Measurements from ENCODE around the gene ZNF660.
"Not testable (repeated sequence)": the region's sequence is repeated elsewhere in the genome, so short reads cannot be mapped to it uniquely, and the experiment has no call there.

ZNF660 gene

GRCh38 chr3:44584646-44585501 lies at the start of gene ZNF660:
Gene ZNF660, plus strand, starts transcription at chr3:44584964. Its CDS starts 9,230 bp downstream, at chr3:44594194.
- no peak for TF ChIP-seq CTCF (IDR thresholded peaks at IDR 0.05; ENCODE audit: extremely low read depth, missing control alignments)
- DNase-seq (ENCODE audit: low spot score): peak; percentile 83

DNA sequence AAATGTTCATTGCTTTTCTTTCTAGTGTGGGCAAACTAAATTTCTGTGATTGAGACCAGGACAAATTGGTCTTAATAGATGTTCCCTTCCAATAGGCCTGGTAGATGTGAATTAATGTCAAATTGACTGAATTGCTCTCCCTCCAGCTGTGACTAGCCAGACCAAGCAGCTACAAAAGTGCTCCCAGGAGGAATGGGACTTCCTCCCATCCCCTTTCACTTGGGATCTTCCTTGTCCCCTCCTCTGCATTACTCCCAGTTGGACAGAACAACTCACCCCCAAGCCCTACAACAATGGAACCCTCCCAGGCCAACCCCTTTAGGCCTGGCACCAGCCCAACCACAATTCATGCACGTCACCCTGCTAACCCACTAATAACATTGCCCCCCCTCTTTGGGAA lies 49.4 kb upstream of the ZNF660 start:
- no peak for TF ChIP-seq CTCF (IDR thresholded peaks at IDR 0.05; ENCODE audit: extremely low read depth, missing control alignments)
- DNase-seq (ENCODE audit: low spot score): no peak

- not testable (repeated sequence) for DNase-seq (ENCODE audit: low spot score)
These were observed 40.0 kb upstream of the ZNF660 start for GRCh38 chr3:44544811-44545210.

DNA sequence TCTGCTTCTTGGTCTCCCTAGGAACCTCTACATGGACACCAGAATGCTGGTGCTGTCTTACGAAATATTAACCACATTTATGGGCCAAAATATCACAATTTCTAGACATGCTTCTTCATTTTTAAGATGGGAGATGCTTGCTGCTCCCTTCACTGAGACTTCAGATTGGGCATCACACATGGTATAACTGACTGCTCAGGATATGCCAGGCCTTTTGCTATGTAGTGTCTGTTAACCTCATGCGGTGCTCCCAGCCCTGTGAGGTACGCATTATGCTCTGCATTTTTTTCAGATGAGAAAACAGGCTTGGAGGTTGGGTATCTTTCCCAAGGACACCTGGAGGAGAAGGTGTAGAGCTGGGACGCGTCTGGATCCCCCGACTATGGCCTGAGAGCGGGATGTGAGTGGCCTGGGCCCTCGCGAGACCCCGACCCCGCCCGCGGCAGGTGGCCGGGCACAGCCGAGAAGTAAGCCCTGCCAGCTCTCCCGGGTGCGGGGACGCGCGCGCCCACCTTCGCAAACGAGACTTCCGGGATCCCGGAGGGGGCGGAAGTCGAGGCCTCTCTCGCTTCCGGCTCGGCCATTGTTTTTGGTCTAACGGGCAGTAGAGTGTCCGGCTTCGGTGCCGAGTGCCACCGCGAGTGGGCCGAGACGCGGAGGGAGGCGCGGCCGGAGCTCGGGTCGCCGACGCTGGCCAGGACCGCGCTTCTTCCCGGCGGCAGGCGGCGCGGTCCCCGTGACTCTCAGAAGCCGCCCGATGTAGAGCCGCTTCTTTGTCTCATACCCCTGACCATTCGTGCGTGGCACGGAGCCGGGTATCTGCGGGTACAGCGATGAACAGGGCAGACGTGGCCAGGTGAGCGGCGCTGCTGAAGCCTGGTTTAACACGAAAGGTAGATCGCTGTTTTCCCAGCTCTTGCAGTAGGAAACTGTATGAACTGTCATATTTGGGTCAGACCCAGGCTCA lies 29.9 kb upstream of the ZNF660 start, which contains the start of gene ZKSCAN7:
TSS of gene ZKSCAN7 (plus strand) at position 568 of the 967 bp plus-strand sequence. CDS start 1,855 bp downstream, outside the sequence.
- TF ChIP-seq CTCF (IDR thresholded peaks at IDR 0.05; ENCODE audit: extremely low read depth, missing control alignments): peak; percentile 8

GRCh38 chr3:44555723-44556122 lies 29.0 kb upstream of the ZNF660 start:
- TF ChIP-seq CTCF (IDR thresholded peaks at IDR 0.05; ENCODE audit: extremely low read depth, missing control alignments): no peak
- DNase-seq (ENCODE audit: low spot score): peak; percentile 29

More for the DNA sequence above, 29.9 kb upstream of the ZNF660 start, which contains the start of gene ZKSCAN7:
- peak; percentile 89 for DNase-seq (ENCODE audit: low spot score)

- no peak for DNase-seq (ENCODE audit: low spot score)
- no peak for TF ChIP-seq CTCF (IDR thresholded peaks at IDR 0.05; ENCODE audit: extremely low read depth, missing control alignments)
These were observed 27.7 kb upstream of the ZNF660 start for GRCh38 chr3:44557074-44557473.

GRCh38 chr3:44561076-44561475 lies 23.7 kb upstream of the ZNF660 start:
- TF ChIP-seq CTCF (IDR thresholded peaks at IDR 0.05; ENCODE audit: extremely low read depth, missing control alignments): no peak
- no peak for DNase-seq (ENCODE audit: low spot score)

Measured in GM20000 (cell line).